Prostate gland (tissue), 2 donors: ENCODE results near the gene TLCD3A.

ENCODE experiments used
- POLR2A ChIP-seq: fragments of 450-650 bp; IDR thresholded peaks from one replicate; pipeline ENCODE4 v1.6.1; 2016; ENCODE audit warnings: antibody characterized with exemption, mild to moderate bottlenecking
- TF ChIP-seq, protein P1 (sequence below), 4 experiments: fragments of 200-600 bp in 2 of 4; fragments of 450-650 bp in 2 of 4; sonication (generic) in 2 of 4; IDR thresholded peaks; 1 replicate in 3 of 4; 2 replicates in 1 of 4; pipeline ENCODE4 v1.5.1; 2016 to 2019; ENCODE audit warnings: antibody characterized with exemption in 4 of 4, mild to moderate bottlenecking in 2 of 4, moderate library complexity in 2 of 4

DNA sequence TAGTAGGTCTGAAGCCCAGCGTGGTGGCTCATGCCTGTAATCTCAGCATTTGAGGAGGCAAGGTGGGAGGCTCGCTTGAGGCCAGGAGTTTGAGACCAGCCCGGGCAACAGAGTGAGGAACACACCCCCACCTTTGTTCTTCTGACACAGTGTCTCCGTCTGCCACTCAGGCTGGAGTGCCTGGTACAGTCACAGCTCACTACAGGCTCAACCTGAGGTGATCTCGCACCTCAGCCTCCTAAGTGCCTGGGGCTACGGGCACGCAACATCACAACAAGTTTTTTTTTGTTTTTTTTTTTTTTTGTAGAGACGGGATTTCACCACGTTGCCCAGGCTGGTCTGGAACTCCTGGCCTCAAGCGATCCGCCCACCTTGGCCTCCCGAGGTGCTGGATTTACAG is 6.7 kb upstream of the TLCD3A start:
- TF ChIP-seq, protein P1, sequence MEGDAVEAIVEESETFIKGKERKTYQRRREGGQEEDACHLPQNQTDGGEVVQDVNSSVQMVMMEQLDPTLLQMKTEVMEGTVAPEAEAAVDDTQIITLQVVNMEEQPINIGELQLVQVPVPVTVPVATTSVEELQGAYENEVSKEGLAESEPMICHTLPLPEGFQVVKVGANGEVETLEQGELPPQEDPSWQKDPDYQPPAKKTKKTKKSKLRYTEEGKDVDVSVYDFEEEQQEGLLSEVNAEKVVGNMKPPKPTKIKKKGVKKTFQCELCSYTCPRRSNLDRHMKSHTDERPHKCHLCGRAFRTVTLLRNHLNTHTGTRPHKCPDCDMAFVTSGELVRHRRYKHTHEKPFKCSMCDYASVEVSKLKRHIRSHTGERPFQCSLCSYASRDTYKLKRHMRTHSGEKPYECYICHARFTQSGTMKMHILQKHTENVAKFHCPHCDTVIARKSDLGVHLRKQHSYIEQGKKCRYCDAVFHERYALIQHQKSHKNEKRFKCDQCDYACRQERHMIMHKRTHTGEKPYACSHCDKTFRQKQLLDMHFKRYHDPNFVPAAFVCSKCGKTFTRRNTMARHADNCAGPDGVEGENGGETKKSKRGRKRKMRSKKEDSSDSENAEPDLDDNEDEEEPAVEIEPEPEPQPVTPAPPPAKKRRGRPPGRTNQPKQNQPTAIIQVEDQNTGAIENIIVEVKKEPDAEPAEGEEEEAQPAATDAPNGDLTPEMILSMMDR (IDR thresholded peaks at IDR 0.05), result no peak
- no peak for TF ChIP-seq POLR2A
